Fibroblast of lung (primary cell): Measurements from ENCODE around the gene KLHL41.

ENCODE experiments used
- CTCF ChIP-seq, 2 donors: IDR thresholded peaks in 1 of 2; conservative IDR thresholded peaks in 1 of 2; 1 replicate in 1 of 2; 2 replicates in 1 of 2; pipeline ENCODE4 v1.5.1; 2011 to 2012; ENCODE audit warnings: low read length in 2 of 2, control low read depth in 1 of 2, inconsistent platforms in 1 of 2, low read depth in 1 of 2, mild to moderate bottlenecking in 1 of 2
- EZH2 ChIP-seq: IDR thresholded peaks from 2 replicates; pipeline ENCODE4 v1.5.1; 2012; ENCODE audit warnings: low read length, control low read depth, mild to moderate bottlenecking; ENCODE audit errors: missing control alignments

DNA sequence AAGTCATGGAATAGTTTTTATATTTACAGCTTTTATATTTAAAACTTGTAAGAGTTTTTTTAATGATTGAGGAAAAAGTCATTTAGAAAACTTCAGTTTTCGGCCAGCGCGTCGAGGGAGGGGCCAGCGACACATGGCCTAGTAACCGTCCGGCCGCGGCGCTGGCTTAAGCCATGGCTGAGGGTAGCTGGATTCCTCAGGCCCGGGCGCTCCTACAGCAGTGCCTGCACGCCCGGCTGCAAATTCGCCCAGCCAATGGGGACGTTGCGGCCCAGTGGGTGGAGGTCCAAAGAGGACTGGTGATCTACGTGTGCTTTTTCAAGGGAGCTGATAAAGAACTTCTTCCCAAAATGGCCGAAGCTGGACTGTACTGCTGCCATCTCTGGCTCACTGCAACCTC is 4.9 kb upstream of the KLHL41 start:
- TF ChIP-seq CTCF (conservative IDR thresholded peaks at IDR 0.05 in 1 of 2, IDR thresholded peaks at IDR 0.05 in 1 of 2; ENCODE audit: low read depth in 1 of 2, low read length in 2 of 2), result no peak
- no peak for TF ChIP-seq EZH2
